K562 treated with DMSO at 1 percent for 24 hours (cell line): ENCODE data around the gene CETN3. TPM values are rescaled to one million over a fixed set of nuclear protein-coding genes. Genes with fewer than 3 reads are reported as not detected.

Experiments used
- total RNA-seq: library from RNA; unstranded; fragments of 300-600 nt; gene quantifications from 2 replicates; pipeline ENCODE4 v1.2.3, GENCODE V29; 2022; ENCODE audit warnings: low read depth; ENCODE audit not compliant: insufficient read depth

Gene CETN3
- total RNA-seq = 19.0 and 22.9 TPM in 2 replicates

GRCh38 chr5:90409318-90410177, at the start of gene CETN3:
TSS of gene CETN3 (minus strand) at chr5:90409756. CDS start at chr5:90409661, 95 bp downstream.

Other genes with a start within 250 kb of the CETN3 start
- 6.8 and 9.2 TPM in 2 replicates for gene MBLAC2, start 65.0 kb upstream of the CETN3 start, total RNA-seq
- 4.6 and 6.4 TPM in 2 replicates for gene POLR3G, start 65.1 kb upstream of the CETN3 start, total RNA-seq
- 19.9 and 20.2 TPM in 2 replicates for gene LYSMD3, start 119.8 kb upstream of the CETN3 start, total RNA-seq
- 10.0 and 11.4 TPM in 2 replicates for gene ADGRV1, start 149.0 kb upstream of the CETN3 start, total RNA-seq